ENCODE measurements around the gene FOXI3.

GRCh38 chr2:88429929-88430328 is 22.6 kb downstream of the FOXI3 start:
- TF ChIP-seq, protein P1, sequence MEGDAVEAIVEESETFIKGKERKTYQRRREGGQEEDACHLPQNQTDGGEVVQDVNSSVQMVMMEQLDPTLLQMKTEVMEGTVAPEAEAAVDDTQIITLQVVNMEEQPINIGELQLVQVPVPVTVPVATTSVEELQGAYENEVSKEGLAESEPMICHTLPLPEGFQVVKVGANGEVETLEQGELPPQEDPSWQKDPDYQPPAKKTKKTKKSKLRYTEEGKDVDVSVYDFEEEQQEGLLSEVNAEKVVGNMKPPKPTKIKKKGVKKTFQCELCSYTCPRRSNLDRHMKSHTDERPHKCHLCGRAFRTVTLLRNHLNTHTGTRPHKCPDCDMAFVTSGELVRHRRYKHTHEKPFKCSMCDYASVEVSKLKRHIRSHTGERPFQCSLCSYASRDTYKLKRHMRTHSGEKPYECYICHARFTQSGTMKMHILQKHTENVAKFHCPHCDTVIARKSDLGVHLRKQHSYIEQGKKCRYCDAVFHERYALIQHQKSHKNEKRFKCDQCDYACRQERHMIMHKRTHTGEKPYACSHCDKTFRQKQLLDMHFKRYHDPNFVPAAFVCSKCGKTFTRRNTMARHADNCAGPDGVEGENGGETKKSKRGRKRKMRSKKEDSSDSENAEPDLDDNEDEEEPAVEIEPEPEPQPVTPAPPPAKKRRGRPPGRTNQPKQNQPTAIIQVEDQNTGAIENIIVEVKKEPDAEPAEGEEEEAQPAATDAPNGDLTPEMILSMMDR (IDR thresholded peaks at IDR 0.05; ENCODE audit: low read depth, low read length, poor library complexity, severe bottlenecking), result no peak
- no peak for TF ChIP-seq EZH2phosphoT487 (IDR thresholded peaks at IDR 0.05; ENCODE audit: borderline replicate concordance, low read length)

Data from DOHH2 (cell line).